Loucy (cell line): Measurements from ENCODE around the gene GPHN.

ENCODE experiments used
- H2AFZ ChIP-seq: fragments of 200-600 bp; sonication (generic); 2 replicates; pipeline ENCODE4 v1.6.0; 2016; ENCODE audit warnings: antibody characterized with exemption, mild to moderate bottlenecking, low read length, moderate library complexity
- H3F3A ChIP-seq: fragments of 200-600 bp; 2 replicates; pipeline ENCODE4 v1.6.0; 2016; ENCODE audit warnings: antibody characterized with exemption, low read depth, mild to moderate bottlenecking
- H3K27me3 ChIP-seq: fragments of 200-600 bp; sonication (generic); 2 replicates; pipeline ENCODE4 v1.6.1; 2014; ENCODE audit warnings: low read length, mild to moderate bottlenecking; ENCODE audit not compliant: insufficient read depth, poor library complexity, severe bottlenecking
- H3K36me3 ChIP-seq: fragments of 200-600 bp; sonication (generic); 2 replicates; pipeline ENCODE4 v1.6.1; 2016; ENCODE audit warnings: low read length; ENCODE audit not compliant: insufficient read depth
- H3K4me1 ChIP-seq: fragments of 200-600 bp; sonication (generic); 2 replicates; pipeline ENCODE4 v1.5.1; 2014; ENCODE audit warnings: low read length, mild to moderate bottlenecking; ENCODE audit not compliant: insufficient read depth, poor library complexity, severe bottlenecking
- H3K4me2 ChIP-seq: fragments of 200-600 bp; sonication (generic); 2 replicates; pipeline ENCODE4 v1.6.0; 2014; ENCODE audit warnings: antibody characterized with exemption, low read length, low read depth, mild to moderate bottlenecking; ENCODE audit not compliant: poor library complexity, severe bottlenecking
- H3K4me3 ChIP-seq: fragments of 200-600 bp; sonication (generic); 2 replicates; pipeline ENCODE4 v1.5.1; 2014; ENCODE audit warnings: low read length, mild to moderate bottlenecking, mixed read lengths; ENCODE audit not compliant: poor library complexity, severe bottlenecking
- H3K79me2 ChIP-seq: fragments of 200-600 bp; sonication (generic); 2 replicates; pipeline ENCODE4 v1.6.1; 2014; ENCODE audit warnings: low read length; ENCODE audit not compliant: insufficient read depth
- H3K9ac ChIP-seq: fragments of 200-600 bp; sonication (generic); 2 replicates; pipeline ENCODE4 v1.6.0; 2014; ENCODE audit warnings: mild to moderate bottlenecking, low read depth, low read length, moderate library complexity; ENCODE audit not compliant: poor library complexity, severe bottlenecking
- H3K9me2 ChIP-seq: fragments of 200-600 bp; sonication (generic); replicated peaks from 2 replicates; pipeline ENCODE4 v1.6.1; 2016; ENCODE audit warnings: low read depth, low read length, mixed read lengths
- H3K9me3 ChIP-seq: fragments of 200-600 bp; sonication (generic); 2 replicates; pipeline ENCODE4 v1.6.1; 2014; ENCODE audit warnings: mild to moderate bottlenecking, antibody characterized with exemption, low read length, low read depth; ENCODE audit not compliant: insufficient read depth
- H4K20me1 ChIP-seq: fragments of 200-600 bp; sonication (generic); 2 replicates; pipeline ENCODE4 v1.6.0; 2014; ENCODE audit warnings: antibody characterized with exemption, low read length, mild to moderate bottlenecking; ENCODE audit not compliant: insufficient read depth, poor library complexity, severe bottlenecking
- CTCF ChIP-seq: fragments of 200-600 bp; sonication (generic); conservative IDR thresholded peaks from 2 replicates; pipeline ENCODE4 v1.5.1; 2014; ENCODE audit warnings: mild to moderate bottlenecking, antibody characterized with exemption, low read length
- EZH2phosphoT487 ChIP-seq: fragments of 200-600 bp; IDR thresholded peaks from 2 replicates; pipeline ENCODE4 v1.6.1; 2018; ENCODE audit warnings: antibody characterized with exemption, mild to moderate bottlenecking, moderate library complexity, borderline replicate concordance

Gene GPHN

GRCh38 chr14:66563731-66564130, 55.8 kb downstream of the GPHN start:
- H3K36me3 ChIP-seq: no peaks in the 10 kb centered on the region
- no peak overlapping the region for H3K9ac ChIP-seq
- no peaks in the 10 kb centered on the region for H3K79me2 ChIP-seq
- H2AFZ ChIP-seq: no peak overlapping the region
- TF ChIP-seq EZH2phosphoT487 (no peak), CTCF (no peak)
- H3K4me1 ChIP-seq: no peaks in the 10 kb centered on the region
- H3F3A ChIP-seq: no peaks in the 10 kb centered on the region
- H3K4me2 ChIP-seq: no peak overlapping the region
- H3K9me2 ChIP-seq: no peaks in the 10 kb centered on the region
- no peak overlapping the region for H3K4me3 ChIP-seq
- no peaks in the 10 kb centered on the region for H3K27me3 ChIP-seq
- H3K9me3 ChIP-seq: no peaks in the 10 kb centered on the region
- H4K20me1 ChIP-seq: no peaks in the 10 kb centered on the region

- Histone ChIP-seq H3K9ac (no peak overlapping the region), H3K27me3 (no peaks in the 10 kb centered on the region), H3K9me3 (no peaks in the 10 kb centered on the region), H3K4me1 (no peaks in the 10 kb centered on the region), H4K20me1 (no peaks in the 10 kb centered on the region), H2AFZ (no peak overlapping the region), H3F3A (no peaks in the 10 kb centered on the region), H3K36me3 (no peaks in the 10 kb centered on the region), H3K79me2 (peaks cover 6% of the 10 kb centered on the region; the same call in 1 of the 2 replicates), H3K4me2 (no peak overlapping the region), H3K4me3 (no peak overlapping the region), H3K9me2 (no peaks in the 10 kb centered on the region)
- TF ChIP-seq EZH2phosphoT487 (no peak), CTCF (no peak)
Observed at GRCh38 chr14:66568220-66568619, 60.3 kb downstream of the GPHN start.

- Histone ChIP-seq H3K9me3 (peaks cover 17% of the 10 kb centered on the region), H3K4me3 (no peak overlapping the region), H3K79me2 (peaks cover 16% of the 10 kb centered on the region), H3K36me3 (no peaks in the 10 kb centered on the region), H4K20me1 (no peaks in the 10 kb centered on the region), H3K27me3 (no peaks in the 10 kb centered on the region), H3K4me2 (no peak overlapping the region), H3K9me2 (no peaks in the 10 kb centered on the region), H3F3A (no peaks in the 10 kb centered on the region), H2AFZ (no peak overlapping the region), H3K4me1 (no peaks in the 10 kb centered on the region), H3K9ac (no peak overlapping the region)
- no peak for TF ChIP-seq CTCF
- TF ChIP-seq EZH2phosphoT487: no peak
Observed at GRCh38 chr14:66572826-66573225, 64.9 kb downstream of the GPHN start.
